Ishikawa (cell line): ENCODE data around the gene DNAJC30.

Experiments
- EP300 ChIP-seq: IDR thresholded peaks from 2 replicates; pipeline ENCODE4 v1.6.1; 2012; ENCODE audit warnings: borderline replicate concordance
- FOXM1 ChIP-seq: IDR thresholded peaks from 2 replicates; pipeline ENCODE4 v1.6.1; 2012; ENCODE audit warnings: low read depth, borderline replicate concordance
- NFIC ChIP-seq: IDR thresholded peaks from 2 replicates; pipeline ENCODE4 v1.6.1; 2012
- RAD21 ChIP-seq: IDR thresholded peaks from 2 replicates; pipeline ENCODE4 v1.6.1; 2012; ENCODE audit warnings: low read depth
- TCF12 ChIP-seq: IDR thresholded peaks from 2 replicates; pipeline ENCODE4 v1.6.1; 2012; ENCODE audit warnings: low read depth
- TF ChIP-seq, protein P1 (sequence below): IDR thresholded peaks from 2 replicates; pipeline ENCODE4 v1.6.1; 2012
- TF ChIP-seq, protein P2 (sequence below): IDR thresholded peaks from 2 replicates; pipeline ENCODE4 v1.6.1; 2012; ENCODE audit warnings: low read depth, mild to moderate bottlenecking
- TF ChIP-seq, protein P3 (sequence below): IDR thresholded peaks from 2 replicates; pipeline ENCODE4 v1.6.1; 2012

DNA sequence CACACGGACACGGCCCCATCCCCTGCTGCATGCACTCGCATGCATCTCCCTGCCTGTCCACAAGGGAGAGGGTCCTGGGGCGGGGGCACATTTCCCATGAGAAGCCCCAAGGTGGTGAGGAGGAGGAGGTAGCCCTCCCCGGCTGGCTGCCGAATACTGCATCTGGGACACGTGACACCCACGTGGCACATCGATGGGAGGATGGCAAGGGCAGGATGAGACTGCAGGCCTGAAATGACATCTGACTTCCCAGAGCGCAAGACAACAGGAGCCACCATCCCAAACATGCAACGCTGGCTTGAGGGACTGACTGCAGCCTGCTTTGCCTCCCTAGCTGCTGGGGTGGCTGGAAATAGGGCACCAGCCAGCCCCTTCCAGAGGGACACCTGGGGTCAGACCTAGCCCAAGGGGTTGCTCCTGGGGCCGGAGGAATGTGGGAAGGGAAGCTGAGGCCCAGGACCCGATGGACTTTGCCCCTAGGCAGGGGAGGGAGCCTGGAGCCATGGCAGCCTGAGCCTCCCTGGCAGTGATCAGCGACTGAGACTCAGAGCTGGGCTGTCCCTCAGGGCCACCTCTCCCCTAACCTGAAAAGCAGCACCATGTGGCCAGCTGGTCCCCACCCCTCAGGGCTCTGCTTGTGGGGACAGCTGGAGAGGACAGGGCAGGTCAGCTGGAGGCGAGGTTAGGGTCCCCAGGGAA lies 16.3 kb upstream of the DNAJC30 start:
- TF ChIP-seq EP300 (no peak), NFIC (no peak), TCF12 (no peak), FOXM1 (no peak), RAD21 (no peak)
- TF ChIP-seq, protein P1, sequence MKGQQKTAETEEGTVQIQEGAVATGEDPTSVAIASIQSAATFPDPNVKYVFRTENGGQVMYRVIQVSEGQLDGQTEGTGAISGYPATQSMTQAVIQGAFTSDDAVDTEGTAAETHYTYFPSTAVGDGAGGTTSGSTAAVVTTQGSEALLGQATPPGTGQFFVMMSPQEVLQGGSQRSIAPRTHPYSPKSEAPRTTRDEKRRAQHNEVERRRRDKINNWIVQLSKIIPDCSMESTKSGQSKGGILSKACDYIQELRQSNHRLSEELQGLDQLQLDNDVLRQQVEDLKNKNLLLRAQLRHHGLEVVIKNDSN = no peak
- TF ChIP-seq, protein P2, sequence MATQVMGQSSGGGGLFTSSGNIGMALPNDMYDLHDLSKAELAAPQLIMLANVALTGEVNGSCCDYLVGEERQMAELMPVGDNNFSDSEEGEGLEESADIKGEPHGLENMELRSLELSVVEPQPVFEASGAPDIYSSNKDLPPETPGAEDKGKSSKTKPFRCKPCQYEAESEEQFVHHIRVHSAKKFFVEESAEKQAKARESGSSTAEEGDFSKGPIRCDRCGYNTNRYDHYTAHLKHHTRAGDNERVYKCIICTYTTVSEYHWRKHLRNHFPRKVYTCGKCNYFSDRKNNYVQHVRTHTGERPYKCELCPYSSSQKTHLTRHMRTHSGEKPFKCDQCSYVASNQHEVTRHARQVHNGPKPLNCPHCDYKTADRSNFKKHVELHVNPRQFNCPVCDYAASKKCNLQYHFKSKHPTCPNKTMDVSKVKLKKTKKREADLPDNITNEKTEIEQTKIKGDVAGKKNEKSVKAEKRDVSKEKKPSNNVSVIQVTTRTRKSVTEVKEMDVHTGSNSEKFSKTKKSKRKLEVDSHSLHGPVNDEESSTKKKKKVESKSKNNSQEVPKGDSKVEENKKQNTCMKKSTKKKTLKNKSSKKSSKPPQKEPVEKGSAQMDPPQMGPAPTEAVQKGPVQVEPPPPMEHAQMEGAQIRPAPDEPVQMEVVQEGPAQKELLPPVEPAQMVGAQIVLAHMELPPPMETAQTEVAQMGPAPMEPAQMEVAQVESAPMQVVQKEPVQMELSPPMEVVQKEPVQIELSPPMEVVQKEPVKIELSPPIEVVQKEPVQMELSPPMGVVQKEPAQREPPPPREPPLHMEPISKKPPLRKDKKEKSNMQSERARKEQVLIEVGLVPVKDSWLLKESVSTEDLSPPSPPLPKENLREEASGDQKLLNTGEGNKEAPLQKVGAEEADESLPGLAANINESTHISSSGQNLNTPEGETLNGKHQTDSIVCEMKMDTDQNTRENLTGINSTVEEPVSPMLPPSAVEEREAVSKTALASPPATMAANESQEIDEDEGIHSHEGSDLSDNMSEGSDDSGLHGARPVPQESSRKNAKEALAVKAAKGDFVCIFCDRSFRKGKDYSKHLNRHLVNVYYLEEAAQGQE = no peak
- TF ChIP-seq, protein P3, sequence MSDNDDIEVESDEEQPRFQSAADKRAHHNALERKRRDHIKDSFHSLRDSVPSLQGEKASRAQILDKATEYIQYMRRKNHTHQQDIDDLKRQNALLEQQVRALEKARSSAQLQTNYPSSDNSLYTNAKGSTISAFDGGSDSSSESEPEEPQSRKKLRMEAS = no peak
